Epidermal melanocyte (primary cell): ENCODE data around the gene POU3F1.

ENCODE experiments used
- DNase-seq: peaks from one replicate; pipeline ENCODE4 v3.0.0; 2011; ENCODE audit warnings: low spot score; ENCODE audit not compliant: insufficient read length

POU3F1 gene

GRCh38 chr1:38046333-38046883 is at the start of gene POU3F1:
TSS of gene POU3F1 (minus strand) at chr1:38046793. CDS start at chr1:38046743, 50 bp downstream.
- DNase-seq: no peak

- DNase-seq: no peak
Measured at GRCh38 chr1:38095454-38095931, 48.9 kb upstream of the POU3F1 start.

- DNase-seq: no peak
Measured at GRCh38 chr1:38094711-38095290, 48.2 kb upstream of the POU3F1 start.

GRCh38 chr1:38093569-38094520 is 47.3 kb upstream of the POU3F1 start:
- no peak for DNase-seq

GRCh38 chr1:38092256-38092655 is 45.7 kb upstream of the POU3F1 start:
- no peak for DNase-seq

GRCh38 chr1:38090796-38091195 is 44.2 kb upstream of the POU3F1 start:
- no peak for DNase-seq

GRCh38 chr1:38089712-38090360 is 43.2 kb upstream of the POU3F1 start:
- DNase-seq: no peak

- DNase-seq: no peak
Measured at GRCh38 chr1:38088791-38089190, 42.2 kb upstream of the POU3F1 start.

GRCh38 chr1:38088366-38088765 is 41.8 kb upstream of the POU3F1 start:
- DNase-seq: no peak

GRCh38 chr1:38087676-38088075 is 41.1 kb upstream of the POU3F1 start:
- no peak for DNase-seq

GRCh38 chr1:38085666-38086330 is 39.2 kb upstream of the POU3F1 start:
- no peak for DNase-seq

- DNase-seq: no peak
Measured at GRCh38 chr1:38084700-38085099, 38.1 kb upstream of the POU3F1 start.

- DNase-seq: no peak
Measured at GRCh38 chr1:38084113-38084512, 37.5 kb upstream of the POU3F1 start.

GRCh38 chr1:38083541-38083940 is 36.9 kb upstream of the POU3F1 start:
- DNase-seq: no peak

- no peak for DNase-seq
Measured at GRCh38 chr1:38082769-38083263, 36.2 kb upstream of the POU3F1 start.

- DNase-seq: no peak
Measured at GRCh38 chr1:38079019-38079418, 32.4 kb upstream of the POU3F1 start.

- no peak for DNase-seq
Measured at GRCh38 chr1:38077523-38078147, 31.0 kb upstream of the POU3F1 start.

- DNase-seq: no peak
Measured at GRCh38 chr1:38076455-38076854, 29.9 kb upstream of the POU3F1 start.

GRCh38 chr1:38076038-38076437 is 29.4 kb upstream of the POU3F1 start:
- no peak for DNase-seq

- DNase-seq: no peak
Measured at GRCh38 chr1:38075191-38075590, 28.6 kb upstream of the POU3F1 start.

GRCh38 chr1:38074302-38074677 is 27.7 kb upstream of the POU3F1 start:
- no peak for DNase-seq
